K562 (cell line): ENCODE measurements around the gene ARL6IP4. TPM values are rescaled to one million over a fixed set of nuclear protein-coding genes. Genes with fewer than 3 reads are reported as not detected.

ENCODE experiments used
- ATAC-seq: fragments of 200-7000 bp; cut with Tn5 transposase; 3 replicates; pipeline ENCODE4 v1.9.1; 2020; ENCODE audit warnings: moderate library complexity
- BruUV-seq: library from RNA; stranded (reverse); fragments of 400-500 nt; replicated peaks from 2 replicates; lab custom pipeline; 2021; lab: Mats Ljungman, UMichigan
- CTCF ChIA-PET: fragments of 300-600 bp; formaldehyde crosslinking; extraction: SDS; loops from one replicate; lab custom pipeline; 2021; ENCODE audit warnings: low intra/inter-chr PET ratio; lab: Yijun Ruan, JAX
- POLR2A ChIA-PET: fragments of 300-600, 350-650 bp; sonication (Branson Sonifier 250); formaldehyde crosslinking; extraction: SDS; loops from one replicate; lab custom pipeline; 2021; ENCODE audit warnings: antibody characterized with exemption, inconsistent platforms; lab: Yijun Ruan, JAX
- DNase-seq, 4 experiments: peaks; one replicate each; pipeline versions ENCODE4 v3.0.0 to v3.0.0-alpha.2; 2011 to 2018; ENCODE audit warnings: low spot score in 3 of 4, mixed read lengths in 3 of 4; ENCODE audit errors: extremely low read depth in 1 of 4
- FAIRE-seq: peaks from 2 replicates; lab custom pipeline; 2011; peaks lifted over from hg19 to GRCh38; lab: Jason Lieb, UNC
- H2AFZ ChIP-seq: 2 replicates; pipeline ENCODE4 v1.6.0; 2011; ENCODE audit warnings: low read depth, low read length, control low read depth, inconsistent platforms
- H3K27ac ChIP-seq: fragments of 200-600 bp; 3 replicates; pipeline ENCODE4 v1.8.0; 2011; ENCODE audit warnings: low read depth, mild to moderate bottlenecking, control low read depth, inconsistent platforms, low read length, moderate library complexity, mixed read lengths; ENCODE audit errors: extremely low read depth
- H3K27me3 ChIP-seq, 2 experiments: fragments of 300-600 bp in 1 of 2; 2 replicates in 1 of 2; 3 replicates in 1 of 2; pipeline versions ENCODE4 v1.6.0 to v1.8.0; 2011; ENCODE audit warnings: inconsistent platforms in 2 of 2, low read length in 2 of 2, mild to moderate bottlenecking in 1 of 2, mixed read lengths in 1 of 2, moderate library complexity in 1 of 2; ENCODE audit not compliant: control insufficient read depth in 2 of 2, insufficient read depth in 2 of 2
- H3K36me3 ChIP-seq: fragments of 300-600 bp; 3 replicates; pipeline ENCODE4 v1.8.0; 2011; ENCODE audit warnings: mild to moderate bottlenecking, low read length, inconsistent platforms; ENCODE audit not compliant: control insufficient read depth, insufficient read depth
- H3K4me1 ChIP-seq, 2 experiments: fragments of 200-600 bp in 1 of 2; replicated peaks in 1 of 2; 2 replicates in 1 of 2; 3 replicates in 1 of 2; pipeline versions ENCODE4 v1.5.1 to v1.8.0; 2011; ENCODE audit warnings: inconsistent platforms in 2 of 2, low read length in 2 of 2, mild to moderate bottlenecking in 1 of 2, mixed read lengths in 1 of 2, moderate library complexity in 1 of 2; ENCODE audit not compliant: control insufficient read depth in 2 of 2, insufficient read depth in 2 of 2
- H3K4me2 ChIP-seq: 2 replicates; pipeline ENCODE4 v1.6.1; 2011; ENCODE audit warnings: low read length, control low read depth, inconsistent platforms, mixed read lengths; ENCODE audit not compliant: insufficient read depth
- H3K4me3 ChIP-seq: fragments of 200-600 bp; sonication (generic), shearing (Covaris generic); 2 replicates; pipeline ENCODE4 v1.5.1; 2016; ENCODE audit warnings: control low read depth, inconsistent platforms
- H3K79me2 ChIP-seq: fragments of 200-600 bp; 3 replicates; pipeline ENCODE4 v1.8.0; 2011; ENCODE audit warnings: low read length, inconsistent platforms; ENCODE audit not compliant: control insufficient read depth, insufficient read depth
- H3K9ac ChIP-seq, 2 experiments: 2 replicates each; pipeline versions ENCODE4 v1.6.0 to v1.6.1; 2011; ENCODE audit warnings: low read depth in 2 of 2, low read length in 2 of 2, control low read depth in 1 of 2, inconsistent platforms in 1 of 2, mild to moderate bottlenecking in 1 of 2, mixed read lengths in 1 of 2; ENCODE audit not compliant: insufficient read depth in 1 of 2
- H3K9me1 ChIP-seq: one replicate; pipeline ENCODE4 v1.6.0; 2011; ENCODE audit warnings: inconsistent platforms, mild to moderate bottlenecking, low read length, moderate library complexity; ENCODE audit not compliant: control insufficient read depth, insufficient read depth
- H3K9me3 ChIP-seq: replicated peaks from 2 replicates; pipeline ENCODE4 v1.5.1; 2011; ENCODE audit warnings: low read depth, low read length, inconsistent platforms; ENCODE audit not compliant: control insufficient read depth, insufficient read depth
- H4K20me1 ChIP-seq: replicated peaks from 2 replicates; pipeline ENCODE4 v1.6.1; 2011; ENCODE audit warnings: low read length, inconsistent platforms, mixed read lengths; ENCODE audit not compliant: control insufficient read depth, insufficient read depth
- CBFA2T2 ChIP-seq: fragments of 450-650 bp; conservative IDR thresholded peaks from 2 replicates; pipeline ENCODE4 v1.6.1; 2017; ENCODE audit warnings: mild to moderate bottlenecking
- CBFA2T3 ChIP-seq: fragments of 450-650 bp; IDR thresholded peaks from 2 replicates; pipeline ENCODE4 v1.6.1; 2017
- CHD7 ChIP-seq: fragments of 200-600 bp; sonication (generic); IDR thresholded peaks from one replicate; pipeline ENCODE4 v1.6.1; 2012; ENCODE audit warnings: mild to moderate bottlenecking, low read depth, low read length, inconsistent platforms
- ZNF707 ChIP-seq: fragments of 250-450 bp; sonication (Bioruptor Pico); conservative IDR thresholded peaks from 2 replicates; pipeline ENCODE4 v1.8.0; 2022; ENCODE audit warnings: inconsistent platforms, mild to moderate bottlenecking, moderate library complexity
- WGBS: fragments of 100-300 bp; shearing (Covaris generic); methylation state at CpG from one replicate; pipeline ENCODE4 v1.1.6; 2016; ENCODE audit warnings: low coverage, mixed read lengths; ENCODE audit not compliant: insufficient coverage; ENCODE audit errors: missing lambda C conversion rate; 5-methylcytosine and 5-hydroxymethylcytosine counted together
- in situ Hi-C: fragments of 300-500 bp; cut with MboI; formaldehyde crosslinking; loops from 4 replicates; pipeline ENCODE4 v1.15.0; 2018; ENCODE audit warnings: inconsistent platforms, mixed read lengths
- intact Hi-C: fragments of 100-400 bp; cut with micrococcal nuclease; formaldehyde crosslinking; loops from 2 replicates; pipeline ENCODE4 v1.14.2; 2022
- polyA plus RNA-seq, 8 experiments: library from polyadenylated mRNA; depleted of rRNA in 4 of 8; stranded (reverse) in 5 of 8; unstranded in 3 of 8; fragments of >200 nt; fragmentation: Nextera tagmentation in 2 of 8; fragmentation: Illumina TruSeq in 1 of 8; extraction: Ambion mirVana in 2 of 8; extraction: Trizol in 1 of 8; gene quantifications; 2 replicates each; pipeline versions ENCODE4 v1.2.1 to v1.2.3, GENCODE V29; 2011 to 2014; ENCODE audit warnings: inconsistent platforms in 1 of 8, missing spikeins in 1 of 8
- total RNA-seq, 7 experiments: library from RNA; depleted of rRNA in 6 of 7; stranded (reverse); fragments of >200 nt in 6 of 7; fragmentation: Illumina TruSeq in 2 of 7; extraction: Trizol in 2 of 7; gene quantifications; 2 replicates each; pipeline versions ENCODE4 v1.2.1 to v1.2.3, GENCODE V29; 2011 to 2021; ENCODE audit warnings: low replicate concordance in 1 of 7
- TF ChIP-seq, protein P1 (sequence below): sonication (generic); formaldehyde crosslinking; IDR thresholded peaks from 2 replicates; pipeline ENCODE4 v1.8.0; 2022; ENCODE audit warnings: mild to moderate bottlenecking, missing genetic modification reagents

ARL6IP4 gene
- total and polyA plus RNA-seq, 9 of the 15 experiments (the other 6 are each of a cell fraction or from before 2014, with no cell fraction given): 2.4 to 255 (median 151) TPM

DNA sequence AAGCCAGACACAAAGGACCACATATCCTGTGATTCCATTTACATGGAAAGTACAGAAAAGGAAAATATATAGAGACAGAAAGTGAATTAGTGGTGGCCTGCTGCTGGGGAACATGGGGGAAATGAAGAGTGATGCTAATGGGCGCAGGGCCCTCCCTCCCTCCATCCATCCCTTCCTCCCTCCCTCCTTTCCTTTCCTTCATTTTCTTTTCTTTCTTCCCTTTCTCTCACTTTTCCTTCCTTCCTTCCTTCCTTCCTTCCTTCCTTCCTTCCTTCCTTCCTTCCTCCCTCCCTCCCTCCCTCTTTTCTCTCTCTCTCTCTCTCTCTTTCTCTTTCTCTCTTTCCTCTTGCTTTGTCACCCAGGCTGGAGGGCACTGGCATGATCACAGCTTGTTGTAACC, 37.3 kb downstream of the ARL6IP4 start (continued):
- TF ChIP-seq, protein P1, sequence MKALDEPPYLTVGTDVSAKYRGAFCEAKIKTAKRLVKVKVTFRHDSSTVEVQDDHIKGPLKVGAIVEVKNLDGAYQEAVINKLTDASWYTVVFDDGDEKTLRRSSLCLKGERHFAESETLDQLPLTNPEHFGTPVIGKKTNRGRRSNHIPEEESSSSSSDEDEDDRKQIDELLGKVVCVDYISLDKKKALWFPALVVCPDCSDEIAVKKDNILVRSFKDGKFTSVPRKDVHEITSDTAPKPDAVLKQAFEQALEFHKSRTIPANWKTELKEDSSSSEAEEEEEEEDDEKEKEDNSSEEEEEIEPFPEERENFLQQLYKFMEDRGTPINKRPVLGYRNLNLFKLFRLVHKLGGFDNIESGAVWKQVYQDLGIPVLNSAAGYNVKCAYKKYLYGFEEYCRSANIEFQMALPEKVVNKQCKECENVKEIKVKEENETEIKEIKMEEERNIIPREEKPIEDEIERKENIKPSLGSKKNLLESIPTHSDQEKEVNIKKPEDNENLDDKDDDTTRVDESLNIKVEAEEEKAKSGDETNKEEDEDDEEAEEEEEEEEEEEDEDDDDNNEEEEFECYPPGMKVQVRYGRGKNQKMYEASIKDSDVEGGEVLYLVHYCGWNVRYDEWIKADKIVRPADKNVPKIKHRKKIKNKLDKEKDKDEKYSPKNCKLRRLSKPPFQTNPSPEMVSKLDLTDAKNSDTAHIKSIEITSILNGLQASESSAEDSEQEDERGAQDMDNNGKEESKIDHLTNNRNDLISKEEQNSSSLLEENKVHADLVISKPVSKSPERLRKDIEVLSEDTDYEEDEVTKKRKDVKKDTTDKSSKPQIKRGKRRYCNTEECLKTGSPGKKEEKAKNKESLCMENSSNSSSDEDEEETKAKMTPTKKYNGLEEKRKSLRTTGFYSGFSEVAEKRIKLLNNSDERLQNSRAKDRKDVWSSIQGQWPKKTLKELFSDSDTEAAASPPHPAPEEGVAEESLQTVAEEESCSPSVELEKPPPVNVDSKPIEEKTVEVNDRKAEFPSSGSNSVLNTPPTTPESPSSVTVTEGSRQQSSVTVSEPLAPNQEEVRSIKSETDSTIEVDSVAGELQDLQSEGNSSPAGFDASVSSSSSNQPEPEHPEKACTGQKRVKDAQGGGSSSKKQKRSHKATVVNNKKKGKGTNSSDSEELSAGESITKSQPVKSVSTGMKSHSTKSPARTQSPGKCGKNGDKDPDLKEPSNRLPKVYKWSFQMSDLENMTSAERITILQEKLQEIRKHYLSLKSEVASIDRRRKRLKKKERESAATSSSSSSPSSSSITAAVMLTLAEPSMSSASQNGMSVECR (CRISPR knock-in tag): no peak
- TF ChIP-seq ZNF707 (CRISPR knock-in tag): no peak

- Histone ChIP-seq H3K4me1 (peaks cover 20 to 31% of the 10 kb centered on the region in 2 experiments; a peak in 4 of 5 replicates), H3K9me1 (no peaks in the 10 kb centered on the region), H2AFZ (no peak overlapping the region), H3K9me3 (no peaks in the 10 kb centered on the region), H3K4me3 (no peak overlapping the region), H3K9ac (peak overlapping the region in 1 of 2 experiments; percentile 76; a peak in 1 of 4 replicates), H3K79me2 (no peaks in the 10 kb centered on the region), H3K27ac (no peak overlapping the region), H3K36me3 (no peaks in the 10 kb centered on the region), H3K27me3 (no peaks in the 10 kb centered on the region), H4K20me1 (no peaks in the 10 kb centered on the region), H3K4me2 (no peak overlapping the region)
- 38% methylated on average over 2 of the region's 2 CpGs for WGBS
- peak in 2 of 4 experiments; percentile 49 to 64 for DNase-seq
- FAIRE-seq: no peak
- intact Hi-C loops (no loop called here), in situ Hi-C loops (no loop called here)
- ChIA-PET CTCF (interaction anchor here (0.7 kb wide), 1 partner anchor 831 kb away, joined by 4 read pairs; no protein-coding TSS in a partner anchor), POLR2A (interaction anchor here (0.6 to 2.1 kb wide), 5 partner anchors 10 to 34 kb away, joined by 3 to 6 read pairs (median 3); no protein-coding TSS in a partner anchor)
- BruUV-seq: no TSS peak
- peak; percentile 54 for ATAC-seq
- TF ChIP-seq CBFA2T3 (peak; percentile 62), CBFA2T2 (peak; percentile 34; the same call in 1 of the 2 replicates), CHD7 (no peak)
Observed at GRCh38 chr12:123019841-123020138, 39.3 kb downstream of the ARL6IP4 start.
